GM18858 (cell line): ENCODE measurements around the gene APOBEC3A.
"Not testable (repeated sequence)": the region's sequence is repeated elsewhere in the genome, so short reads cannot be mapped to it uniquely, and the experiment has no call there.

Source experiments
- ATAC-seq: cut with Tn5 transposase; IDR thresholded peaks from one replicate; pipeline ENCODE4 v1.9.1; 2021; ENCODE audit not compliant: unreplicated experiment

Gene APOBEC3A

DNA sequence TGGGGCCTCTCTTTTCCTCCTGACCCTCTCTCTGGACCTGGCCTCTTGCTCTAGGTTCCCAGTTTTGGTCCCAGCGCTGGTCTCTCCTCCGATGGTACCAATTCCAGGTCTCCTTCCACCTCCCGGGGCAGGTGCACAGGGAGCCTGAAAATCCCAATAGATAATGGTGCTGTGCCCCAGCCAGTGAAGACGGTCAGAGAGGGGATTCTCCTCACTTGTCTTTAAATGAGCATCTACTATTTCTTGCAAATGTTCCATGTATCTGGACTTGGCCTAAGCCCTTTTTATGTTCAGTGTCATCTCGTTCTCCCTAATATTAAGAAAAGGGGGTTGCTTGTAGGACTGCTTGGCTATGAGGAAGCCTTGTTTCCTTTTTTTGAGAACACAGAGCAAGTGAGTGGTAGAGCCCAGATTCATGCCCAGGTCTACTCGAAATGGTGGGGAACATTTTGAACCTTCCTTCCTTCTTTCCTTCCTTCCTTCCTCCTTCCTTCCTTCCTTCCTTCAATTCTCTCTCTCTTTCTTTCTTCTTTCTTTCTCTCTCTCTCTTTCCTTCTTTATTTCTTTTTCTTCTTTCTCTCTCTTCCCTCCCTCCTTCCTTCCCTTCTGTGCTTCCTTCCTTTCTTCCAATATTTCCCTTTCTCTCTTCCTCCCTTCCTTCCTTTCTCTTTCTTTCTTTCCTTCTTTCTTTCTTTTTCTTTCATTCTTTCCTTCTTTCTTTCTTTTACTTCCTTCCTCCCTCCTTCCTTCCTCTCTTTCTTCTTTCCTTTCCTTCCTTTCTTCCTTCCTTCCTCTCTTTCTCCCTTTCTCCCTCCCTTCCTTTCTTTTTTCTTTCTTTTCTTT lies 620 bp downstream of the APOBEC3A start:
- no peak for ATAC-seq

DNA sequence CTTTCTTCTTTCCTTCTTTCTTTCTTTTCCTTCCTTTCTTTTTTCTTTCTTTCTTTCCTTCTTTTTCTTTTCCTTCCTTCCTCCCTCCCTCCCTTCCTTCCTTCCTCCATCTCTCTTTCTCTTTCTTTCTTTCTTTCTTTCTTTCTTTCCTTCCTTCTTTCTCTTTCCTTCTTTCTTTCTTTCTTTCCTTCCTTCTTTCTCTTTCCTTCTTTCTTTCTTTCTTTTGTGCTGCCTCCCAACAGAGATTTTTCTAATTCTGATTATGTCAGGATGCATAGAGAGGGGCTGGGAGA lies 1.2 kb downstream of the APOBEC3A start:
- not testable (repeated sequence) for ATAC-seq

DNA sequence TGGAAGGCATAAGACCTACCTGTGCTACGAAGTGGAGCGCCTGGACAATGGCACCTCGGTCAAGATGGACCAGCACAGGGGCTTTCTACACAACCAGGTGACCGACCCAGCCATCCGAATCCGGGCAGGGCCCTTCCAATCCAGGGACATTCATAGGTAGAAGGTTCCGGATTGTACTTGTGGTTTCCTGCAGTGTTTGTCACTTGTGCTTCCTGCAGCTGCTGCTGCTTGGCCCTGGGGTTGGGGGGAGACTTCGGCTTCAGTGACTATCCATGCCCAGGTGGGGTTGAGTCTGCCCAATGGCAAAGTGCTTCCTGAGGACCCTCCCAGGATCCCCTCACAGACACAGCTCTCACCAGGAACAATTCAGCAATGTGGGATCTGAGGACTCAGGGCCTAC lies 2.2 kb downstream of the APOBEC3A start:
- ATAC-seq, result no peak

GRCh38 chr22:38960673-38961072 lies 3.3 kb downstream of the APOBEC3A start:
- not testable (repeated sequence) for ATAC-seq

- ATAC-seq, result not testable (repeated sequence)
Measured at GRCh38 chr22:38963291-38963738, 5.9 kb downstream of the APOBEC3A start.

DNA sequence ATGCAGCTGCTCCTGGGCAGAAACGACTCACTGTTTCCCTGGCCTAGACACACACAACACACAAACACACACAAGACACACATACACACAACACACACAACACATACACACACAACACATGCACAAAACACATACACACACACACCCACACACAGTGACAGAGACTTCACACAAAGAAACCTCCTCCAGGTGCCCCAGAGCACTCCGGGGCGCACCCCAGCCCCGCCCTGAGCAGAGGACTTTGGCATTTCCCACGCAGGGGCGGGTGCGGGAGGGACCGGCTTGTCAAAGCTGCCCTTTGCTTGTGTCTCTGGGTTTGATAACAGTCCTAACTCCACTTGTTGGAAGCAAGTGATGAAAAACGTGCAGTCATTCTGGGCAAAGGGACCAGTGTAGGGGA lies 6.5 kb downstream of the APOBEC3A start:
- no peak for ATAC-seq

DNA sequence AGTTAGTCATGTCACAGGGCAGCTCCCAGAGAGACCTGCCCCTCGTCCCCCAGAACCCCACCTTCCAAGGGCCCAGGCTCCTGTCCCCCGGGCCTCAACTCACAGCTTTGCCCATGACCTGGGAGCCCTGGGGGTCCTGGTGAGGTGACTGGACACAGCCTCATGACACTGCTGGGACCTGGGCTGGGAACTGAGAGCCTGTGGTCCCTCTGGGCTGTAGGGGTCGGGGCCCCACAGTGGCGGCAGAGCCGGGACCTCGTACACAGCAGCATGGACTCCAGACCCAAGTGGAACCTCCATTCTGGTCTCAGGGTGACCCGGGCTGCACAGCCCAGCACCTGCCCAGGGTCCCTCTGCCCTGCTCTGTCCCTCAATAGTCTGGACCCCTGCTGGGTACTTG lies 6.9 kb downstream of the APOBEC3A start:
- ATAC-seq, result no peak

- ATAC-seq, result no peak
Measured at GRCh38 chr22:38964989-38965388, 7.6 kb downstream of the APOBEC3A start.

DNA sequence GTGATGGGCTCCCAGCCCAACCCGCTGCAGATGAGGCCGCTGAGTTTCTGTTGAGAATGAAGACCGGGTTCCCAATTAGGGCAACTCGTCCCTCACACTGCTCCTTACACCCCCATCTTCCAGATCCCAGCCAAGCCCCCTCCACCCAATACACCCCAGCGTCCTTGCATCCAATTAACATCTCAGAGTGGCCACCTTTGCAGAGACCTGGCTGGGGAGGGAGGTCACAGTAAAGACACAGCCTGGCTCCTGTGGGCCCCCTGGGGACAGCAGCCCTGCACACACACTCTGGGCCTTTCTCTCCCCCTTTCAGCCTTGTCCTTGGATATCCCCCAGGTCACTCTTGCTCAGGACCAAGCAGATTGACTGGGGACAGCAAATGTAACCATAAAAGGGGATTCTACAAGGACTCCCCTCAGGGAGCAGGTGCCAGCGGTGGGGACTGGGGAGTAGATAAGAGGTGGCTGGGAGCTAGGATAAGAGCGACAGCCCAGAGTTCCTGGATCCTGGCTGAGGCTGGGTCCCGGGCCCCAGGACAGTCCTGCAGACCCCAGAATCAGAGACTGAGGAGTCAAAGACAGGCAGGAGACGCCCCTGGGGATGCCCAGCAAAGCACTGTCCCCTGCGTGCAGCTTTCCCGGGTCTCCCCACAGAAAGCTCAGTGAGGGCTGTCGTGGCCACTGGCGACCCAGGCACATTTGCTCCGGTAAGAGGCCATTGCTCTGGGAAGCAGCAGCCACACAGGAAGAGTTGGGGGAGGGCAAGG lies 8.4 kb downstream of the APOBEC3A start:
- ATAC-seq, result no peak

- no peak for ATAC-seq
Measured at GRCh38 chr22:38966380-38966702, 8.9 kb downstream of the APOBEC3A start.

- ATAC-seq, result no peak
Measured at GRCh38 chr22:38966942-38967341, 9.5 kb downstream of the APOBEC3A start.

DNA sequence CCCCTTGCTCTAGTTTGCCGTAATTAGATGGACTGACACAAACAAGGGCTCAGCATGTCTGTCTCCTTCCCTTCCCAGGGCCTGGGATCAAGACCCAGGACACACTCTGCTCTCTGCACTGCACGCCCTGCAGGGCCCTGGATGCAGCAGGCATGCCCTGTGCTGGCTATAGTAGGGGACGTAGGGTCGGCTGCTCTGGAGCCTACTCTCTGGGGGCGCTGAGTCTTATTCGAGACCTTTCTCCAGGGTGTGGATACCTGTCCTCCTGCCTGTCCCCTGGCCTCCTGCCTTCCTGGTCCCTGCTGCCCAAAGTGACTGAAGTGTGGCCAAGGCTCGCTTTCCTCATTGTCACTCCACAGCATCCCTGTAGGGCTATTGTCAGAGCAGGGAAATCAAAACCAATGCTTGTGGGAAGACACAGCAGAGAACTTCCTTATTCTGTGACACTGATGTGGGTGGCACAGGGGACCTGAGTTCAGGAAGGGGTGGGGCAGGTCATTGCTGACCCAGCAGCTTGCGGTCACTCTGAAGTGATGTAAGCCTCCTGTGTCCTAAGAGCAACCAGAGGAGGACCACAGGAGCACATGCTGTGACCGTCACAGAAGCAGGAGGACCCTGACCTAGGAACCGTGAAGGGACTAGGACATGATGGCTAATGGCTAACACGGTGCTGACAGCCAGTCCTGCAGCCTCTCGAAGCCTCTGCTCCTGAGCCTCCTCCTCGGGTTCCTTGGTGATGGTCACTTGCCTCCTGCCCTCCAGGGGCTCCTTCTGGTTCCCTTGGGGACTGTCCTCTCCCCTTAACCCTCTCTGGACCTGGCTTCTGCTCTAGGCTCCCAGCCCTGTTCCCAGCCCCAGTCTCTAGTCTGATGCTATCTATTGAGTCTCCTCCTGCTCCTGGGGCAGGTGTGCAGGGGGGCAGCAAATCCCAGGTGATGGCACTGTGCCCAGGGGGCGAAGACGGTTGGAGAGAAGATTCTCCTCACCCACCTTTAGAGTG lies 10.3 kb downstream of the APOBEC3A start:
- ATAC-seq, result no peak

DNA sequence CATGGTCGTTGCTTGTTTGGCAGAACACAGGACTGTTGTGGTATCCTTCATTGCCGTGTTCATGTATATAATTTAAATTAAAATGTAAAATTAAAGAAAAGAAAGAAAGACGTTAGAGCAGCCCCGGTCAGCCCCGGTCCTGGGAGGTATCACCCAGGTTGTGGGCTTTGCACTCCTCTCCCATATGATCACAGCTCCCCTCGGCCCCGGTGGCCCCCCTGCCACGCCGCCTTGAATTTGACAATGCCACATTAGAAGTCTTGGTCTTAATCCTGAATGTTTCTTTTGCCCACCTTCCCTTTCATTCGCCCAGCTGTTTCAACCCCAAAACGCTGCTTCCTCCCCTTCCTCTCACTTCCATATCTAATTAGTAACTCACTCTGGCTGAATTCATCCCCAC lies 11.4 kb downstream of the APOBEC3A start:
- ATAC-seq, result no peak

DNA sequence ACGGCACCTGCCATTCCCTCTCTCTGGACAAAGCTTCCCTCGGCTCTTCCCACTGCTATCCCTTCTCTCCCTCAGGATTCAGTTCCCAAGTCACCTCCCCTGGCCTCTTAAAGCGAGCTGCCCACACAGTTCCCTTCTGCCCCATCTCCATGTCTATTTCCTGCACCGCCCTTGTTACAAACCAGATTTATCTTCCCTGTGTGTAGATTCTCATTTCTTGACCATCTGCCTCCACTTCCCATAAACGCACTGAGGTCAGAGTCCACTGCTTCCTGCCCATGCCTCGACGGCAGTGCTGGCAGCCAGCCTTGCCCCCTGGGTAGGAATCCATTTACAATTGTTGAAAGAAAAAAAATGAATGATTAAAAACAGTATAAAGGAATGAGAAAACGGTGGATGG lies 13.1 kb downstream of the APOBEC3A start:
- no peak for ATAC-seq

- ATAC-seq, result no peak
Measured at GRCh38 chr22:38971202-38971601, 13.8 kb downstream of the APOBEC3A start.

- no peak for ATAC-seq
Measured at GRCh38 chr22:38971791-38972190, 14.4 kb downstream of the APOBEC3A start.

- no peak for ATAC-seq
Measured at GRCh38 chr22:38972558-38972957, 15.1 kb downstream of the APOBEC3A start.

DNA sequence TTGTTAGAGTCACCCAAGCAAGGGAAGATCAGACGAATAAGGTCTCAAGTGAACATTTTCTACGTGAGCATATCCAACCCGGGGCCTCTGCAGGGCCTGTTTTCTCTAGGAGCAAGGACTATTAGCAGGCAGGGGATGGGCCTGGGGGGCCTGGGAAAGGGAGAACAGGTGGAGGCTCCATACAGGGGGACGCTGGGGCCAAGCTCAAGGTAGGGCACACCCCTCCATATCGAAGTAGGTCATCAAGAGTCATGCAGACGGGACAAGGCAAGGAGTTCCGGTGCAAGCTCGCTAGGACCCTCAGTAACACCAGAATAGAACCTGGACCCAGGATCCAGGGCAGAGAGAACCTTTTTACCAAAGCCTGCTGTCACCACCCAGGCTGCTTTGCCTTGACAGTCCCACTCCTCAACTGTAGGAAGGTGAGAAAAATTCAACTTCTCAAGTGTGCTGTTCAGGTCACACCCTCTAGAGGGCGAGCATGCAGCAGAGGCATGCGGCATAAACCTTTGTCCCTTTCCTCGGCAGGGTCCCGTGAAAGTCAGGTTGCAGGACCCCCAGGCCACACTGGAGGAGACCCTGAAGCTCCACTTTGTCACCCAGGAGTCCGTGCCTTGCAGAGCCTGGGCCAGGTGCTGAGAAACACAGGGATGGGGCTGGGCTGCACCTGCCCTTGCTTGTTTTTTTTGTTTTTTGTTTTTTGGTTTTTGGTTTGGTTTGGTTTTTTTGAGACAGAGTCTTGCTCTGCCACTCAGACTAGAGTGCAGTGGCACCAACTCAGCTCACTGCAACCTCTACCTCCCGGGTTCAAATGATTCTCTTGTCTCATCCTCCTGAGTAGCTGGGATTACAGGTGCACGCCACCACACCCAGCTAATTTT lies 16.1 kb downstream of the APOBEC3A start:
- no peak for ATAC-seq

- no peak for ATAC-seq
Measured at GRCh38 chr22:38974170-38974825, 16.9 kb downstream of the APOBEC3A start.

DNA sequence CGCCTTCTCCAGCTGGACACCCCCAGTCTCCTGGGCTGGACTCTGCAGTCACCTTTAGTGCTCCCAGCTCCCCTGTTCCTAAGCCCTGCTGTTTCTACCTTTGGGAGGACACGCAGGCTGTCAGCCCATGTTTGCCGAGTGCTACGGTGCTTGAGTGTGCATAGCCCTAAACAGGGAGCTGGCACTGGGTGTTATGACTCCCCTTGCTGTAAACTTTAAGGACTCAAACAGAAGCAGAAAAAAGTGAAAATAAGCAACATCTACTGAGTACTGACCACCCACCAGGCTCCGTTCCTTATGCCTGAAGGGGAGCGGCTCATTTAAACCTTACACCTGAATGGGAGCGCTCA lies 17.4 kb downstream of the APOBEC3A start:
- ATAC-seq, result no peak
